ENCODE measurements around the gene ITIH5. TPM values are rescaled to one million over a fixed set of nuclear protein-coding genes. Genes with fewer than 3 reads are reported as not detected.
"Not testable (repeated sequence)": the region's sequence is repeated elsewhere in the genome, so short reads cannot be mapped to it uniquely, and the experiment has no call there.

Gene ITIH5
- total RNA-seq = 2.3 TPM

DNA sequence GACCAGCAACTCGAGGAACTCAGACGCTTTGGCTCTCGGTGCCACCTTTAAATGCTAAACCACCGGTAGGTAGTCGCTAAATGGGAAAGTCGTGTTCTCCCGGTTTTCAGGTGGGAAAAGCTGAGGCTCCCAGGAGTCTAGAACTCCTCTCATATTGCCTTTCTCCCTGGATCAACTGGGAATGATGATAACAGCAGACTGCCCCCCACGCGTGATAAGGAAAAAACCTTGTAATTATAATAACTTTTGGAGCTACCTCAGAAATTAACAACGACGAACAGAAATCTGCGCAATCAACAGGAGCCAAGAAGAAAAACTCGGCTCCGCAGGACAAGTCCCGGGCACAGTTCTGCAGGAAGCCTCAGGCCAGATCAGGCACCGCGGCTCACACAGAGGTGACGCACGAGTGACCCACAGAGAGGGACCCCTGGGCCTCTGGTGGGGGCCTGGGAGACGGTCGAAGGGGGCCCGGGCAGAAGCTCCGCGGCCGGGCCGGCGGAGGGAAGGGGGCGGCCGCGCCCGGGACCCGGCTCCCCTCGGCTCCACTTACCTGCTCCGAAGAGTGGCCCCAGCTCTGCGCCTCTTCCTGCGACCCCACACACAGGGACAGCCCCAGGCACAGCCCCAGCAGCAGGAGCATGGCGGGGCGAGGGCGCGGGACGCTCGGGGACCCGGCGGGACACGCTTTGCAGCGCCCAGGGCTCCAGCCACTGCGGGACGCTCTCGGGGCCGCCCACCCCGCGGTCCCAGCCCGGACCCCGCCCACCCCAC lies at the start of gene ITIH5:
TSS of gene ITIH5 (minus strand) at position 714 of the 771 bp plus-strand sequence. CDS start at position 640, 74 bp downstream.
- peak; percentile 31 for ATAC-seq

DNA sequence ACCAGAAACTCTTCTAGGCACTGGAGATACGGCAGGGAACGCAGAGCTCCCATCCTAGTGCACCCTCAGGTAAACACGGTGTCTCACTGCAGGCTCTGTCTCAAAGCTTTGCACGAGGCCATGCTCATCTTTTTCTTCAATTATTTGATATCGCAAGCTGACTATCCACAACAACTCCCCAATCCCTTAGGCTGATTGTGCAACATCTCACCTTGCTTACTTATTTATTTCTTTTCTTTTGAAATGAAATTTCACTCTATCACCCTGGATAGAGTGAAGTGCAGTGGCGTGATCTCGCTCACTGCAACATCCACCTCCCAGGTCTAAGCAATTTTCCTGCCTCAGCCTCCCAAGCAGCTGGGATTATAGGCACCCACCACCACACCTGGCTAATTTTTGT lies 48.7 kb upstream of the ITIH5 start:
- no peak for ATAC-seq

DNA sequence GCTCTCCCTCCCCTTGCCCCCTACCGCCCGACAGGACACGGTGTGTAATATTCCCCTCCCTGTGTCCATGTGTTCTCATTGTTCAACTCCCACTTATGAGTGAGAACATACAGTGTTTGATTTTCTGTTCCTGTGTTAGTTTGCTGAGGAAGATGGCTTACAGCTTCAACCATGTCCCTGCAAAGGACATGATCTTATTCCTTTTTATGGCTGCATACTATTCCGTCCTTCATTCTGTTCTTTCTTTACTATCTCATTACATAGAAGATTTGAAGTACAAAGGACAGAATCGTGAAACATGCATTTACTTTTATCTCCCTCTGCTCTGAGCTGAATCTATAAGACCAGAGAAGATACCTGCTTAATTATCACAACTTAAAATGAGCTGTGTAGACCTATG lies 44.3 kb upstream of the ITIH5 start:
- not testable (repeated sequence) for ATAC-seq

DNA sequence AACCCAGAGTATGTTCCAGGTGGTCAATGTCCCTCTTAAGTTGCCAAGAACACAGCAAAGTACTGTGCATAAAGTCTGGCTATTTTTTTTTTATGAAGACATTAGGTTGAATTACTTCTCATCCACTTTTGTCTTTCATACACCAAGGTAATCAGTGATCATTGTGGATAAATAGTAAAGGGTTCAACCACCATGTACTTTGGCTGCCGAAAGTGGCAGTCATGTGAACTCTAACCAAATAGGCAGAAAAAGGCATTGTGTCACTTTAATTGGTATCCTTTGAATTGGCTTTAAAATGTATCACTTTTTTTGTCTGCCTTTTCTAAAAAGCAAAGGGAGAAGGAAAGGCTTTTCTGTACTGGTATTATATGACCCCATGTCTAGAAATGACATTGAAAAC lies 43.7 kb upstream of the ITIH5 start:
- no peak for ATAC-seq

- ATAC-seq = no peak
Observed at GRCh38 chr10:7708832-7709231, 42.1 kb upstream of the ITIH5 start.

- ATAC-seq = no peak
Observed at GRCh38 chr10:7707858-7708622, 41.3 kb upstream of the ITIH5 start.

- no peak for ATAC-seq
Observed at GRCh38 chr10:7707102-7707501, 40.3 kb upstream of the ITIH5 start.

DNA sequence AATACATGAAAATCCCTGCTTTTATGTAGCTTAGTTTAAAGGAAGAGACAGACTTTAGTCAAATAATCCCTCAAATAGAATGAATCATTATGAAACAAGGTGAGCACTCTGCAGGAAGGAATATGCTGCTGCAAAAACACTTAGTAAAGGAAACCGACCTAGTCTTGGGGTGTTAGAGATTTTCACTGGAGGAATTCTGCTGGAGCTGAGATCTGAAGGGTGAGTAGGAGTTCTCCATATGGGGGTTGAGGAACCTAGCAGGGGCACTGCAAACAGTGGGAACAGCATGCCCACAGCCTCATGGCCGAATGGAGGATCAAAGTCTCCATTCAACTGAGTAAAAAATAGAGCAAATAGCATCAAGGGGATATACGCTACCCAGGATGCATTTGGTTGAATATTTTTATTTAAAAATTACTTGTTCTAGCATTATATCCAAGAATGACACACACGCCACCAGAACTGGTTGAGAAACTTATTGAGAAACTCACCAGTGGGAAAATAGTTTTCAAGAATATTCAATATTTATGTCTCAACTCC lies 39.8 kb upstream of the ITIH5 start:
- ATAC-seq = peak; percentile 61

GRCh38 chr10:7705341-7705740 lies 38.6 kb upstream of the ITIH5 start:
- ATAC-seq = no peak

- ATAC-seq = no peak
Observed at GRCh38 chr10:7704071-7705016, 37.6 kb upstream of the ITIH5 start.

GRCh38 chr10:7703140-7703539 lies 36.4 kb upstream of the ITIH5 start, which contains the start of gene ITIH2:
TSS of gene ITIH2 (plus strand) at chr10:7703316. CDS start at chr10:7703435, 119 bp downstream.
- ATAC-seq = no peak

- ATAC-seq = no peak
Observed at GRCh38 chr10:7702288-7702812, 35.6 kb upstream of the ITIH5 start.

DNA sequence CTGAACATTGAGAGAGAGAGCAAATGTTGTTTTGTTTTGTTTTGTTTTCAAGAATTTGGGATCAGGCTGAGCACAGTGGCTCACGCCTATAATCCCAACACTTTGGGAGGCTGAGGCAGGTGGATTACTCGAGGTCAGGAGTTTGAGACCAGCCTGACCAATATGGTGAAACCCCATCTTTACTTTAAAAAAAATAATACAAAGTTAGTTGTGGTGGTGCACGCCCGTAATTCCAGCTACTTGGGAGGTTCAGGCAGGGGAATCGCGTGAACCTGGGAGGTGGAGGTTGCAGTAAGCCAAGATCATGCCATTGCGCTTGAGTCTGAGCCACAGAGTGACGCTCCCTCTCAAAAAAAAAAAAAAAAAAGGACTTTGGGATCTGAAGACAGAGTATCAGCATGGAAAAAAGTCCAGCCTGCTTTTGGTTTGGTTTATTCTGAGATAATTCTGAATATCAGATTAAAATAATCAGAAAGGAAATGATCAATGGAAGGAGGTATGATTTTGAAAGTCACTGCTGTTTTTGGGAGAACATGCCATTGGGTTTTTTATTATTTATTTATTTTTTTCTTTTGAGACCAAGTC lies 34.5 kb upstream of the ITIH5 start:
- no peak for ATAC-seq

GRCh38 chr10:7700577-7701125 lies 33.9 kb upstream of the ITIH5 start:
- no peak for ATAC-seq

DNA sequence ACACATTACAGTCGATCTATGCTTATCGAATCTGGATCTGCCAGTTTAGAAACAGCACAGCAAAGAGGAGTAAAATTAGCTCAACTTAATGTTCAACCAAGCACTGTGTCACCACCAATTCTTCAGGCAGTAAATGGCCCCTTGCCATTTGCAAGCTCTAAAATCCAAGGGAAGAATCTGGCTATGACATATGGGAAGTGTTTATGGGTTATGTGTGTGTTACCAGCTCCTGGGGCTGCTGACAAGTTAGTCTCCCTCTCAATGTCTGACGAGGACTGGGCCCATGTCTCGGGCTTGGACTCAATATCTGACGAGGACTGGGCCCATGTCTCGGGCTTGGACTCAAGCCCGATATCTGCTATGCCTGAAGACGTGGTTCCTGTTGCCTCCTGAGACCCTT lies 30.7 kb upstream of the ITIH5 start:
- ATAC-seq = no peak

DNA sequence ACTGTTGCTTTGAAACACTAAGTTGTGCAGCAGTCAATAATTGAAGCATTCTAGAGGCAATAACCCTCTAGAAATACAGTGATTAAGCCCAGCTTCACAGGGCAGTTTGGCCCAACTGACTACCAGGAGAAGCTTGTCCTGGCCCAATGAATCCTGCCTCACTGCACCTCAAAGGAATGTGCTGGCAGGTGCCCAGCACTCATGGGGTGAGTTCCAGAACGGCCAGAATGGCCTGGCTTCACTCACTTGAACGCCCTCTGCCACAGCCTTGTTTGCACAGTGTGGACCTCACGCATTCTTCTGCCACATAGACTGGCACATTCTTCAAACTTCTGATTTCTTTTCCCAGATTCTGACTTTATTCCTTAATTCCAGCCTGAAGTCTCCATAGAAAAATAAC lies 29.8 kb upstream of the ITIH5 start:
- ATAC-seq = no peak

DNA sequence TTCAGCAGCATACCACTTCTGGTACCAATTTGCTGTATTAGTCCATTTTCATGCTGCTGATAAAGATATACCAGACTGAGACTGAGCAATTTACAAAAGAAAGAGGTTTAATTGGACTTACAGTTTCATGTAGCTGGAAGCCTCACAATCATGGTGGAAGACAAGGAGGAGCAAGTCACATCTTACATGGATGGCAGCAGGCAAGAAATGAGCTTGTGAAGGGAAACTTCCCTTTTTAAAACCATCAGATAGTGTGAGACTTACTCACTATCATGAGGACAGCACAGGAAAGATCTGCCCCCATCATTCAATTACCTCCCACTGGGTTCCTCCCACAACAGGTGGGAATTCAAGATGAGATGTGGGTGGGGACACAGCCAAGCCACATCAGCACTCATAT lies 26.4 kb upstream of the ITIH5 start:
- not testable (repeated sequence) for ATAC-seq

GRCh38 chr10:7692368-7692767 lies 25.6 kb upstream of the ITIH5 start:
- not testable (repeated sequence) for ATAC-seq

- ATAC-seq = not testable (repeated sequence)
Observed at GRCh38 chr10:7690885-7691597, 24.3 kb upstream of the ITIH5 start.

- ATAC-seq = no peak
Observed at GRCh38 chr10:7689591-7689990, 22.8 kb upstream of the ITIH5 start.

All from esophagus mucosa (tissue), 1 donor.